K562 (cell line): ENCODE measurements around the gene MT1A. TPM values are rescaled to one million over a fixed set of nuclear protein-coding genes. Genes with fewer than 3 reads are reported as not detected.

Source experiments
- CREB3 ChIP-seq: fragments of 450-650 bp; conservative IDR thresholded peaks from 2 replicates; pipeline ENCODE4 v1.6.1; 2016; ENCODE audit warnings: missing genetic modification characterization, low read depth, mild to moderate bottlenecking, missing compliant biosample characterization, moderate library complexity
- NR1H2 ChIP-seq: sonication (generic); formaldehyde crosslinking; IDR thresholded peaks from 2 replicates; pipeline ENCODE4 v1.4.0; 2020; ENCODE audit warnings: mild to moderate bottlenecking, missing genetic modification reagents
- SFPQ ChIP-seq: fragments of 200-400 bp; formaldehyde crosslinking; IDR thresholded peaks from 2 replicates; pipeline ENCODE4 v1.6.1; 2017; ENCODE audit warnings: mild to moderate bottlenecking, low read depth, low read length, moderate library complexity
- polyA plus RNA-seq, 8 experiments: library from polyadenylated mRNA; depleted of rRNA in 4 of 8; stranded (reverse) in 5 of 8; unstranded in 3 of 8; fragments of >200 nt; fragmentation: Nextera tagmentation in 2 of 8; fragmentation: Illumina TruSeq in 1 of 8; extraction: Ambion mirVana in 2 of 8; extraction: Trizol in 1 of 8; gene quantifications; 2 replicates each; pipeline versions ENCODE4 v1.2.1 to v1.2.3, GENCODE V29; 2011 to 2014; ENCODE audit warnings: inconsistent platforms in 1 of 8, missing spikeins in 1 of 8
- total RNA-seq, 7 experiments: library from RNA; depleted of rRNA in 6 of 7; stranded (reverse); fragments of >200 nt in 6 of 7; fragmentation: Illumina TruSeq in 2 of 7; extraction: Trizol in 2 of 7; gene quantifications; 2 replicates each; pipeline versions ENCODE4 v1.2.1 to v1.2.3, GENCODE V29; 2011 to 2021; ENCODE audit warnings: low replicate concordance in 1 of 7
- TF ChIP-seq, protein P1 (sequence below), 2 experiments: fragments of 150-350 bp in 1 of 2; IDR thresholded peaks; 2 replicates each; pipeline ENCODE4 v1.6.1; 2012 to 2016; ENCODE audit warnings: low read depth in 2 of 2, low read length in 2 of 2, mild to moderate bottlenecking in 1 of 2, moderate library complexity in 1 of 2
- TF ChIP-seq, protein P2 (sequence below): sonication (generic); formaldehyde crosslinking; IDR thresholded peaks from 2 replicates; pipeline ENCODE4 v1.8.1; 2023; ENCODE audit warnings: mild to moderate bottlenecking, missing genetic modification reagents
- TF ChIP-seq, protein P3 (sequence below): fragments of 450-650 bp; IDR thresholded peaks from 2 replicates; pipeline ENCODE4 v1.6.1; 2018; ENCODE audit not compliant: partially characterized antibody

MT1A gene
- total and polyA plus RNA-seq, 9 of the 15 experiments (the other 6 are each of a cell fraction or from before 2014, with no cell fraction given): 0.23 TPM; not detected in 8

DNA sequence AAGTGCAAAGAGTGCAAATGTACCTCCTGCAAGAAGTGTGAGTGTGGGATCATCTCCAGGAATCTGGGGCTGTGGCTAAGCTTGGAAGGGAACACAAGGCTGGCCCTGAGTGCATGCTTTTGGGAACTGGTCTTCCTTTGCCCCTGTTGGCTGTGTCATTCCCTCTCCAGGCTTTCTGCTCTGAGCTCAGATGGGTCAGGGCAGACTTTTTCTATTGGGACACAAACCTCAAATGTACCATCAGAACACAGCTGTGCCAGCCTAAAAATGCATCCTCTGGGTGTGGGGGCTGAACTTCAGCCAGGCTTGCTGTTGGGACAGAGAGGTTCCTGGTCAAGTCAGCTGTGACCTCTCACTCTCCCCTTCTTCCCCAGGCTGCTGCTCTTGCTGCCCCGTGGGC, 14.1 kb downstream of the MT1A start (continued):
- TF ChIP-seq, protein P1, sequence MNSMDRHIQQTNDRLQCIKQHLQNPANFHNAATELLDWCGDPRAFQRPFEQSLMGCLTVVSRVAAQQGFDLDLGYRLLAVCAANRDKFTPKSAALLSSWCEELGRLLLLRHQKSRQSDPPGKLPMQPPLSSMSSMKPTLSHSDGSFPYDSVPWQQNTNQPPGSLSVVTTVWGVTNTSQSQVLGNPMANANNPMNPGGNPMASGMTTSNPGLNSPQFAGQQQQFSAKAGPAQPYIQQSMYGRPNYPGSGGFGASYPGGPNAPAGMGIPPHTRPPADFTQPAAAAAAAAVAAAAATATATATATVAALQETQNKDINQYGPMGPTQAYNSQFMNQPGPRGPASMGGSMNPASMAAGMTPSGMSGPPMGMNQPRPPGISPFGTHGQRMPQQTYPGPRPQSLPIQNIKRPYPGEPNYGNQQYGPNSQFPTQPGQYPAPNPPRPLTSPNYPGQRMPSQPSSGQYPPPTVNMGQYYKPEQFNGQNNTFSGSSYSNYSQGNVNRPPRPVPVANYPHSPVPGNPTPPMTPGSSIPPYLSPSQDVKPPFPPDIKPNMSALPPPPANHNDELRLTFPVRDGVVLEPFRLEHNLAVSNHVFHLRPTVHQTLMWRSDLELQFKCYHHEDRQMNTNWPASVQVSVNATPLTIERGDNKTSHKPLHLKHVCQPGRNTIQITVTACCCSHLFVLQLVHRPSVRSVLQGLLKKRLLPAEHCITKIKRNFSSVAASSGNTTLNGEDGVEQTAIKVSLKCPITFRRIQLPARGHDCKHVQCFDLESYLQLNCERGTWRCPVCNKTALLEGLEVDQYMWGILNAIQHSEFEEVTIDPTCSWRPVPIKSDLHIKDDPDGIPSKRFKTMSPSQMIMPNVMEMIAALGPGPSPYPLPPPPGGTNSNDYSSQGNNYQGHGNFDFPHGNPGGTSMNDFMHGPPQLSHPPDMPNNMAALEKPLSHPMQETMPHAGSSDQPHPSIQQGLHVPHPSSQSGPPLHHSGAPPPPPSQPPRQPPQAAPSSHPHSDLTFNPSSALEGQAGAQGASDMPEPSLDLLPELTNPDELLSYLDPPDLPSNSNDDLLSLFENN (IDR thresholded peaks at IDR 0.05; ENCODE audit: low read depth in 2 of 2, low read length in 2 of 2): no peak
- no peak for TF ChIP-seq CREB3 (tag)
- TF ChIP-seq, protein P2, sequence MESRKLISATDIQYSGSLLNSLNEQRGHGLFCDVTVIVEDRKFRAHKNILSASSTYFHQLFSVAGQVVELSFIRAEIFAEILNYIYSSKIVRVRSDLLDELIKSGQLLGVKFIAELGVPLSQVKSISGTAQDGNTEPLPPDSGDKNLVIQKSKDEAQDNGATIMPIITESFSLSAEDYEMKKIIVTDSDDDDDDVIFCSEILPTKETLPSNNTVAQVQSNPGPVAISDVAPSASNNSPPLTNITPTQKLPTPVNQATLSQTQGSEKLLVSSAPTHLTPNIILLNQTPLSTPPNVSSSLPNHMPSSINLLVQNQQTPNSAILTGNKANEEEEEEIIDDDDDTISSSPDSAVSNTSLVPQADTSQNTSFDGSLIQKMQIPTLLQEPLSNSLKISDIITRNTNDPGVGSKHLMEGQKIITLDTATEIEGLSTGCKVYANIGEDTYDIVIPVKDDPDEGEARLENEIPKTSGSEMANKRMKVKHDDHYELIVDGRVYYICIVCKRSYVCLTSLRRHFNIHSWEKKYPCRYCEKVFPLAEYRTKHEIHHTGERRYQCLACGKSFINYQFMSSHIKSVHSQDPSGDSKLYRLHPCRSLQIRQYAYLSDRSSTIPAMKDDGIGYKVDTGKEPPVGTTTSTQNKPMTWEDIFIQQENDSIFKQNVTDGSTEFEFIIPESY: no peak
- no peak for TF ChIP-seq SFPQ
- TF ChIP-seq NR1H2: no peak
- TF ChIP-seq, protein P3, sequence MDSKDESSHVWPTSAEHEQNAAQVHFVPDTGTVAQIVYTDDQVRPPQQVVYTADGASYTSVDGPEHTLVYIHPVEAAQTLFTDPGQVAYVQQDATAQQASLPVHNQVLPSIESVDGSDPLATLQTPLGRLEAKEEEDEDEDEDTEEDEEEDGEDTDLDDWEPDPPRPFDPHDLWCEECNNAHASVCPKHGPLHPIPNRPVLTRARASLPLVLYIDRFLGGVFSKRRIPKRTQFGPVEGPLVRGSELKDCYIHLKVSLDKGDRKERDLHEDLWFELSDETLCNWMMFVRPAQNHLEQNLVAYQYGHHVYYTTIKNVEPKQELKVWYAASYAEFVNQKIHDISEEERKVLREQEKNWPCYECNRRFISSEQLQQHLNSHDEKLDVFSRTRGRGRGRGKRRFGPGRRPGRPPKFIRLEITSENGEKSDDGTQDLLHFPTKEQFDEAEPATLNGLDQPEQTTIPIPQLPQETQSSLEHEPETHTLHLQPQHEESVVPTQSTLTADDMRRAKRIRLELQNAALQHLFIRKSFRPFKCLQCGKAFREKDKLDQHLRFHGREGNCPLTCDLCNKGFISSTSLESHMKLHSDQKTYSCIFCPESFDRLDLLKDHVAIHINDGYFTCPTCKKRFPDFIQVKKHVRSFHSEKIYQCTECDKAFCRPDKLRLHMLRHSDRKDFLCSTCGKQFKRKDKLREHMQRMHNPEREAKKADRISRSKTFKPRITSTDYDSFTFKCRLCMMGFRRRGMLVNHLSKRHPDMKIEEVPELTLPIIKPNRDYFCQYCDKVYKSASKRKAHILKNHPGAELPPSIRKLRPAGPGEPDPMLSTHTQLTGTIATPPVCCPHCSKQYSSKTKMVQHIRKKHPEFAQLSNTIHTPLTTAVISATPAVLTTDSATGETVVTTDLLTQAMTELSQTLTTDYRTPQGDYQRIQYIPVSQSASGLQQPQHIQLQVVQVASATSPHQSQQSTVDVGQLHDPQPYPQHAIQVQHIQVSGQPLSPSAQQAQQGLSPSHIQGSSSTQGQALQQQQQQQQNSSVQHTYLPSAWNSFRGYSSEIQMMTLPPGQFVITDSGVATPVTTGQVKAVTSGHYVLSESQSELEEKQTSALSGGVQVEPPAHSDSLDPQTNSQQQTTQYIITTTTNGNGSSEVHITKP: no peak
